Mononuclear cell (primary cell): Measurements from ENCODE around the gene ZNF366. TPM values are rescaled to one million over a fixed set of nuclear protein-coding genes. Genes with fewer than 3 reads are reported as not detected.

Source experiments
- H3K27me3 ChIP-seq: 2 replicates; pipeline ENCODE4 v1.6.0; 2011; ENCODE audit warnings: low read length, control low read depth; ENCODE audit not compliant: insufficient read depth
- H3K4me1 ChIP-seq: 2 replicates; pipeline ENCODE4 v1.5.1; 2011; ENCODE audit warnings: mild to moderate bottlenecking, low read length, control low read depth; ENCODE audit not compliant: insufficient read depth
- H3K4me3 ChIP-seq: 2 replicates; pipeline ENCODE4 v1.5.1; 2011; ENCODE audit warnings: mild to moderate bottlenecking, low read length, moderate library complexity
- H3K9me3 ChIP-seq: 2 replicates; pipeline ENCODE4 v1.5.1; 2011; ENCODE audit warnings: low read depth, mild to moderate bottlenecking, control low read depth, low read length
- total RNA-seq: library from RNA; depleted of rRNA; stranded (reverse); fragments of >200 nt; gene quantifications from one replicate; pipeline ENCODE4 v1.2.3, GENCODE V29; 2012

ZNF366 gene
- total RNA-seq, 1 donor, result 0.10 TPM

GRCh38 chr5:72436796-72437471 is 70.3 kb downstream of the ZNF366 start:
- no peaks in the 10 kb centered on the region for H3K27me3 ChIP-seq
- no peaks in the 10 kb centered on the region for H3K4me1 ChIP-seq
- H3K4me3 ChIP-seq, result no peak overlapping the region
- no peaks in the 10 kb centered on the region for H3K9me3 ChIP-seq

DNA sequence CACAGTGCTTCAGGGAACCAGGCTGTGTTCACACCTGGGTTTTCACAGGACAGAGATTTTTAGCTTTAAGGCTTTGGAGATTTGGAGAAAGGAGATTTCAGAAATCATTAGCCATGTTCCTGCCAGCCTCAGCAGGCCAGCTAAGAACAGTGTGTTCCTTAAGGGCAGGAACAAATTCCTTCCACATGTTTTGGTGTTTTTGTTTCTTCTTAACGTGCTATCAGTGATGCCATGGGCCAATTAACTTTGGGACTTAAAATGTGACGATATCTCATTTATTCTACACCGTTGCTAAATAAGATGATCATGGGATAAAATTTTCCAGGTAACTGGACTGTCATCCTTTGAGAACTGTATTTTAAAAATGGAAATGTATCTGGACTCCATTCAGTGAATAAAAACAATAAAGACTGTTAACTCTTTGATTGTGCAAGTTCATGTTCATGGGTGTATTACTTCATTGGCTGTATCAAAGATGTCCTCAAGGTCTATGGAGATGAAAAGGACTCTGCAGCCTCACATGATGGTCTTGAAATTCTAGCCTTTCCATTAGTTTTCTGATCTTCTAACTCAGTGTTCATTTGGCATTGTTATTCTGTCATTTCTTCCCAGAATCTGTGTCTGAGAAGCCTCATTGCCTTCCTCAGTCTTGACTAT is 72.3 kb downstream of the ZNF366 start:
- Histone ChIP-seq H3K4me3 (no peak overlapping the region), H3K27me3 (no peaks in the 10 kb centered on the region), H3K9me3 (no peaks in the 10 kb centered on the region), H3K4me1 (no peaks in the 10 kb centered on the region)

GRCh38 chr5:72434056-72434780 is 73.0 kb downstream of the ZNF366 start:
- H3K9me3 ChIP-seq, result no peaks in the 10 kb centered on the region
- H3K4me3 ChIP-seq, result no peak overlapping the region
- H3K27me3 ChIP-seq, result no peaks in the 10 kb centered on the region
- H3K4me1 ChIP-seq, result no peaks in the 10 kb centered on the region

GRCh38 chr5:72433522-72433921 is 73.7 kb downstream of the ZNF366 start:
- Histone ChIP-seq H3K4me3 (no peak overlapping the region), H3K9me3 (no peaks in the 10 kb centered on the region), H3K27me3 (no peaks in the 10 kb centered on the region), H3K4me1 (no peaks in the 10 kb centered on the region)

- Histone ChIP-seq H3K9me3 (no peaks in the 10 kb centered on the region), H3K4me3 (no peak overlapping the region), H3K4me1 (no peaks in the 10 kb centered on the region), H3K27me3 (no peaks in the 10 kb centered on the region)
Measured at GRCh38 chr5:72428669-72429068, 78.5 kb downstream of the ZNF366 start.

GRCh38 chr5:72427488-72428437 is 79.4 kb downstream of the ZNF366 start:
- no peaks in the 10 kb centered on the region for H3K27me3 ChIP-seq
- H3K4me3 ChIP-seq, result no peak overlapping the region
- H3K9me3 ChIP-seq, result no peaks in the 10 kb centered on the region
- H3K4me1 ChIP-seq, result no peaks in the 10 kb centered on the region

GRCh38 chr5:72427016-72427415 is 80.2 kb downstream of the ZNF366 start:
- no peaks in the 10 kb centered on the region for H3K27me3 ChIP-seq
- no peaks in the 10 kb centered on the region for H3K9me3 ChIP-seq
- H3K4me3 ChIP-seq, result no peak overlapping the region
- H3K4me1 ChIP-seq, result no peaks in the 10 kb centered on the region

GRCh38 chr5:72426019-72426418 is 81.2 kb downstream of the ZNF366 start:
- H3K27me3 ChIP-seq, result peaks cover 1% of the 10 kb centered on the region
- H3K4me1 ChIP-seq, result no peaks in the 10 kb centered on the region
- no peak overlapping the region for H3K4me3 ChIP-seq
- no peaks in the 10 kb centered on the region for H3K9me3 ChIP-seq

- no peak overlapping the region for H3K4me3 ChIP-seq
- no peaks in the 10 kb centered on the region for H3K9me3 ChIP-seq
- peaks cover 3% of the 10 kb centered on the region for H3K27me3 ChIP-seq
- H3K4me1 ChIP-seq, result no peaks in the 10 kb centered on the region
Measured at GRCh38 chr5:72418271-72418670, 88.9 kb downstream of the ZNF366 start.

DNA sequence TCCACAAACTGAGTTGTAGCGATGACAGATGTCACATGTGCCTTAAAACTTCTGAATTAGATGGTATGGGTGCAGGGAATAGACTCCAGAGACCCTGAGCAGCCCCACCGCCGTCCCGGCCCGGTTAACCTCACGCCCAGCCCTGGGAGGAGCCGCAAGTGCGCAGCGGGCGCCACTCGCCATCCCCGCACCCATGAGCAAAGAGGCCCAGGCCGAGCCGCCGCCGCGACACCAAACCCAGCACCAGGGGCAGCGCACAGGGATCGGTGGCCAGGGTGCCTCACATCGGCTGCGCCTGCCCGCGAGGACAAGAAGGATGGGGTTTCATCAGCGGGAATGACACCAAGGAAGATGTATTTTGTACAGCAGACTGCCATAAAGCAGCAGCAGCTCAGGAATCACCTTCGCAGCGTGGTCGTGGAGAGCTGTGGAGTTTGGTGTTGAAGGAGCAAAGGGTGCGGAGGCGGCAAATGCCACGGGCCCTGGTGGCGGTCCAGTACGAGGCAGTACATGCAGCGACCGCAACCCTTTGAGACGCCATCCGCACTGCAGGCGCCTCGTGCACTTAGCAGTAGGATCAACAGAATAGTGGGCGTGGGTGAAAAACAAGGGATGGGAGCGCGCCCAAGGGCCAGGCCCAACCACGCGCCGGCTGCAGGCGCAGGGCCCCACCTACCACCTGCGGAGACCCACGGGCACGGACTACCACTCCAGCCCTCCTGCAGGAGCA is 89.7 kb downstream of the ZNF366 start:
- no peaks in the 10 kb centered on the region for H3K9me3 ChIP-seq
- H3K4me3 ChIP-seq, result no peak overlapping the region
- H3K27me3 ChIP-seq, result peaks cover 3% of the 10 kb centered on the region
- H3K4me1 ChIP-seq, result no peaks in the 10 kb centered on the region

DNA sequence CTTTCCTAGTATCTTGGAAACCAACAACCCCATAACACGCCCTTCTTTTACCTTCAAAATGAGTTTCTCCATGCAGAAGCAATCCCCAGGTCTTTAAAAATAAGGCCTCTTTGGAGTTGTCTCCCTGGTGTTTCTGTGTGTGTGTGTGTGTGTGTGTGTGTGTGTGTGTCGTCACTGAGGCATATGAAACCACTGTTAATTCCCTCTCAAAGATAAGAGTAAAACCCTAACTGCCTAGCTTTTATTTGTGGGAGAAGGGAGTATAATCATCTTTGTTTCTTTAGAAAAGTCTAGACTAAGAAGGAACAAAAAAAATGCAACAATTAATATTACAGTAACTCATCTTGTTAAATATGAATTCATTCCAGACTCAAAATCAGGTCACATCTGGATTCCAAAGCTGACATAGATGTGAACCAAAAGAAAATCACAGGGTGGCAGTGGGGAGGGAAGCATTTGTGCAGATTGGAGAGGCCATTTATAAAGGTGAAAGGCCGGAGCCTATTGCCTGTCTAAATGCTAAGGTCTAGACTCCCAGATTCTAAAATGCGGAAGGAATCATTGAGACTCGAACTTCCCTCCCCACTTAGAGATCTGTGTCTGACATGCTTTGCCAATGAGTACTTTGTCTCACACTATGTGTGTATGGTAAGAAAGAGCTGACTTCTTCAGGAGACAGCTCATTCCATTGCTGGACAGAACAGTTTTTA is 91.4 kb downstream of the ZNF366 start:
- H3K27me3 ChIP-seq, result no peaks in the 10 kb centered on the region
- no peaks in the 10 kb centered on the region for H3K4me1 ChIP-seq
- no peaks in the 10 kb centered on the region for H3K9me3 ChIP-seq
- no peak overlapping the region for H3K4me3 ChIP-seq

DNA sequence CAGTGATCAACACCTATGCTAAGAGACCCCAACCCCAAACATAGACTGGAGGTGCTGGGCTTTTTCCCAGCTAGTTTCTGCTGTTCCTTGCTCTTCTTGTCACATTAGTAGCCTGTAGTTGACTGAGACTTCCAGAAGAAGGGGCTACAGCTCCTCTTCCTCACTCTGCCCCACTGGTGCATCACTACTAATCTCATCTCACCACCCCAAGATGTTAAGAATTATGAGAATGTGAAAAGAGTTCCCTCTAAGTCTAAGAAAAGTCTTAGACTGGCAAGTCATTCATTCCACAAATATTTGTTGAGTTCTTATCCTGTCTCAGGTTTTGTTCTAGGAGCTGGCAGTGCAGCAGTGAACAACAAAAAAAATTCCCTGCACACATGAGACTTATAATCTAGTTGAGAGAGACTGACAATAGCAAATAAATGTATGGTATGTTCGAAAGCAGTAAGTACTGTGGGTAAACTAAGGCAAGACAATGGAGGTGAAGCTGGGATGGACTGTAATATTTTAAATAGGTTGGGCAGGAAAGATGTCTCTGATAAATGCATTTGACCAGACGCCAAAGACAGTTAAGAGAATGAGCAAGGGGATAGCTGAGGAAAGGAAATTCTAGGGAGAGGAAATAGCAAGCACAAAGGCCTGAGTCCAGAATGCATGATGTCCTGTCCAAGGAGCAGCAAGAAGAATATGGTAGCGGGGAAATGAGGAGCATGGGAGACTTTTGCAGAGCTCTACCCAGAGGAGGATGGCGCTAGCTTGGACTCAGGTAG is 94.7 kb downstream of the ZNF366 start:
- Histone ChIP-seq H3K9me3 (no peaks in the 10 kb centered on the region), H3K4me1 (peaks cover 4% of the 10 kb centered on the region), H3K27me3 (no peaks in the 10 kb centered on the region), H3K4me3 (no peak overlapping the region)

GRCh38 chr5:72410688-72411295 is 96.4 kb downstream of the ZNF366 start:
- H3K27me3 ChIP-seq, result no peaks in the 10 kb centered on the region
- H3K4me3 ChIP-seq, result no peak overlapping the region
- peaks cover 4% of the 10 kb centered on the region for H3K4me1 ChIP-seq
- no peaks in the 10 kb centered on the region for H3K9me3 ChIP-seq
